Stomach (tissue), 4 donors: ENCODE data around the gene DNAH11.

ENCODE experiments used
- EP300 ChIP-seq: sonication (generic); formaldehyde crosslinking; IDR thresholded peaks from one replicate; pipeline ENCODE4 v1.6.1; 2017; ENCODE audit warnings: antibody characterized with exemption
- POLR2A ChIP-seq, 4 donors: fragments of 450-650 bp; IDR thresholded peaks; one replicate each; pipeline ENCODE4 v1.6.1; 2016; ENCODE audit warnings: antibody characterized with exemption in 4 of 4, control low read depth in 2 of 4, mild to moderate bottlenecking in 1 of 4, moderate library complexity in 1 of 4

- TF ChIP-seq POLR2A (IDR thresholded peaks at IDR 0.05) (no peak), EP300 (no peak)
Observed at GRCh38 chr7:21603972-21604749, 61.3 kb downstream of the DNAH11 start.
